Stimulated activated CD4-positive, alpha-beta T cell treated with anti-CD3 and anti-CD28 coated beads, Interleukin-12 subunit alpha, Interleukin-12 subunit beta, amount 100 ng/mL, for 48 hours (primary cell): ENCODE data around the gene SCYL1.

Source experiments
- DNase-seq, 3 donors: peaks; one replicate each; pipeline ENCODE4 v3.0.0-alpha.2; 2020; ENCODE audit warnings: low read depth in 2 of 3, low spot score in 1 of 3

SCYL1 gene

GRCh38 chr11:65493367-65494176, 31.3 kb upstream of the SCYL1 start:
- DNase-seq = no peak

GRCh38 chr11:65496304-65497140, 28.4 kb upstream of the SCYL1 start:
- no peak for DNase-seq

DNA sequence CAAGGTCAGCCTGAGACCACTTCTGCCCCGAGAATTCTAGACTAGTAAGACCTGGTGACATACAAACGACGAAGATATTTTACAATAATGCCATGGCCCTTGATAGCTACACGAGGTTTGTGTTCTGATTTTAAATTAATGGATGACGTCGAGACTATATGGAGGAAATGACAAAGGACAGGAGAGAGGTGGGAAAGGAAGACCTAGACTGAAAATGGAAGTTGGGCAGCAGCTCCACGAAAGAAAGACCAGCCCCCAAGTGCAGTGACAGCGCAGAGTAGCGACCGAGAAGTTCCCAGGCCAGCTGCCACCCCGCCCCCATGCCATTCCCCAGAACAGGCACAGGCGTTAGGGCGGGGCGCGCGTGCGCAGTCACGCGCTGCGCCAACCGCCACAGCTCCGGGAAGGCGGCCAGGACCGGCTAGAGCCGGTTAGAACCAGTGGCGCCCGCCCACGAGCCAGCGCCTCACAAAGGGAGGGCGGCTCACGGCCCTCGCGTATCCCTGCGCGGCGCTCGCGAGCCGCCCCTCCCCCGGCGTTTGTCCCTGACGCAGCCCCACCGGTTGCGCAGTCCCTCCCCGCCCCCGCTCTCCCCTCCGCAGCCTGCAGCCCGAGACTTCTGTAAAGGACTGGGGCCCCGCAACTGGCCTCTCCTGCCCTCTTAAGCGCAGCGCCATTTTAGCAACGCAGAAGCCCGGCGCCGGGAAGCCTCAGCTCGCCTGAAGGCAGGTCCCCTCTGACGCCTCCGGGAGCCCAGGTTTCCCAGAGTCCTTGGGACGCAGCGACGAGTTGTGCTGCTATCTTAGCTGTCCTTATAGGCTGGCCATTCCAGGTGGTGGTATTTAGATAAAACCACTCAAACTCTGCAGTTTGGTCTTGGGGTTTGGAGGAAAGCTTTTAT, 27.5 kb upstream of the SCYL1 start:
- peak; percentile 97 to 99 (median 97) for DNase-seq

DNA sequence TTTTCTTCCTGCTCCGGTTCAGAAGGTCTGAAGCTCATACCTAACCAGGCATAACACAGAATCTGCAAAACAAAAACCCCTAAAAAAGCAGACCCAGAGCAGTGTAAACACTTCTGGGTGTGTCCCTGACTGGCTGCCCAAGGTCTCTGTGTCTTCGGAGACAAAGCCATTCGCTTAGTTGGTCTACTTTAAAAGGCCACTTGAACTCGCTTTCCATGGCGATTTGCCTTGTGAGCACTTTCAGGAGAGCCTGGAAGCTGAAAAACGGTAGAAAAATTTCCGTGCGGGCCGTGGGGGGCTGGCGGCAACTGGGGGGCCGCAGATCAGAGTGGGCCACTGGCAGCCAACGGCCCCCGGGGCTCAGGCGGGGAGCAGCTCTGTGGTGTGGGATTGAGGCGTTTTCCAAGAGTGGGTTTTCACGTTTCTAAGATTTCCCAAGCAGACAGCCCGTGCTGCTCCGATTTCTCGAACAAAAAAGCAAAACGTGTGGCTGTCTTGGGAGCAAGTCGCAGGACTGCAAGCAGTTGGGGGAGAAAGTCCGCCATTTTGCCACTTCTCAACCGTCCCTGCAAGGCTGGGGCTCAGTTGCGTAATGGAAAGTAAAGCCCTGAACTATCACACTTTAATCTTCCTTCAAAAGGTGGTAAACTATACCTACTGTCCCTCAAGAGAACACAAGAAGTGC, 26.7 kb upstream of the SCYL1 start:
- peak in 1 of 3 donors; percentile 57 for DNase-seq

DNA sequence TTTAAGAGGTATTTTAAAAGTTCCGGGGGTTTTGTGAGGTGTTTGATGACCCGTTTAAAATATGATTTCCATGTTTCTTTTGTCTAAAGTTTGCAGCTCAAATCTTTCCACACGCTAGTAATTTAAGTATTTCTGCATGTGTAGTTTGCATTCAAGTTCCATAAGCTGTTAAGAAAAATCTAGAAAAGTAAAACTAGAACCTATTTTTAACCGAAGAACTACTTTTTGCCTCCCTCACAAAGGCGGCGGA, 26.2 kb upstream of the SCYL1 start:
- no peak for DNase-seq

DNA sequence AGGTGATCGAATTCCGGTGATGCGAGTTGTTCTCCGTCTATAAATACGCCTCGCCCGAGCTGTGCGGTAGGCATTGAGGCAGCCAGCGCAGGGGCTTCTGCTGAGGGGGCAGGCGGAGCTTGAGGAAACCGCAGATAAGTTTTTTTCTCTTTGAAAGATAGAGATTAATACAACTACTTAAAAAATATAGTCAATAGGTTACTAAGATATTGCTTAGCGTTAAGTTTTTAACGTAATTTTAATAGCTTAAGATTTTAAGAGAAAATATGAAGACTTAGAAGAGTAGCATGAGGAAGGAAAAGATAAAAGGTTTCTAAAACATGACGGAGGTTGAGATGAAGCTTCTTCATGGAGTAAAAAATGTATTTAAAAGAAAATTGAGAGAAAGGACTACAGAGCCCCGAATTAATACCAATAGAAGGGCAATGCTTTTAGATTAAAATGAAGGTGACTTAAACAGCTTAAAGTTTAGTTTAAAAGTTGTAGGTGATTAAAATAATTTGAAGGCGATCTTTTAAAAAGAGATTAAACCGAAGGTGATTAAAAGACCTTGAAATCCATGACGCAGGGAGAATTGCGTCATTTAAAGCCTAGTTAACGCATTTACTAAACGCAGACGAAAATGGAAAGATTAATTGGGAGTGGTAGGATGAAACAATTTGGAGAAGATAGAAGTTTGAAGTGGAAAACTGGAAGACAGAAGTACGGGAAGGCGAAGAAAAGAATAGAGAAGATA, 25.7 kb upstream of the SCYL1 start, which contains the start of gene MALAT1:
TSS of gene MALAT1 (plus strand) at position 69 of the 736 bp plus-strand sequence.
- peak; percentile 87 to 96 (median 91) for DNase-seq

GRCh38 chr11:65499713-65500386, 25.0 kb upstream of the SCYL1 start:
- DNase-seq = no peak

- DNase-seq = no peak
Measured at GRCh38 chr11:65500387-65501185, 24.3 kb upstream of the SCYL1 start.

GRCh38 chr11:65501186-65501471, 23.8 kb upstream of the SCYL1 start:
- no peak for DNase-seq

- no peak for DNase-seq
Measured at GRCh38 chr11:65501472-65502273, 23.2 kb upstream of the SCYL1 start.

GRCh38 chr11:65502274-65502554, 22.7 kb upstream of the SCYL1 start:
- no peak for DNase-seq

DNA sequence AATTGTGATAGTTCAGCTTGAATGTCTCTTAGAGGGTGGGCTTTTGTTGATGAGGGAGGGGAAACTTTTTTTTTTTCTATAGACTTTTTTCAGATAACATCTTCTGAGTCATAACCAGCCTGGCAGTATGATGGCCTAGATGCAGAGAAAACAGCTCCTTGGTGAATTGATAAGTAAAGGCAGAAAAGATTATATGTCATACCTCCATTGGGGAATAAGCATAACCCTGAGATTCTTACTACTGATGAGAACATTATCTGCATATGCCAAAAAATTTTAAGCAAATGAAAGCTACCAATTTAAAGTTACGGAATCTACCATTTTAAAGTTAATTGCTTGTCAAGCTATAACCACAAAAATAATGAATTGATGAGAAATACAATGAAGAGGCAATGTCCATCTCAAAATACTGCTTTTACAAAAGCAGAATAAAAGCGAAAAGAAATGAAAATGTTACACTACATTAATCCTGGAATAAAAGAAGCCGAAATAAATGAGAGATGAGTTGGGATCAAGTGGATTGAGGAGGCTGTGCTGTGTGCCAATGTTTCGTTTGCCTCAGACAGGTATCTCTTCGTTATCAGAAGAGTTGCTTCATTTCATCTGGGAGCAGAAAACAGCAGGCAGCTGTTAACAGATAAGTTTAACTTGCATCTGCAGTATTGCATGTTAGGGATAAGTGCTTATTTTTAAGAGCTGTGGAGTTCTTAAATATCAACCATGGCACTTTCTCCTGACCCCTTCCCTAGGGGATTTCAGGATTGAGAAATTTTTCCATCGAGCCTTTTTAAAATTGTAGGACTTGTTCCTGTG, 22.1 kb upstream of the SCYL1 start:
- no peak for DNase-seq

DNA sequence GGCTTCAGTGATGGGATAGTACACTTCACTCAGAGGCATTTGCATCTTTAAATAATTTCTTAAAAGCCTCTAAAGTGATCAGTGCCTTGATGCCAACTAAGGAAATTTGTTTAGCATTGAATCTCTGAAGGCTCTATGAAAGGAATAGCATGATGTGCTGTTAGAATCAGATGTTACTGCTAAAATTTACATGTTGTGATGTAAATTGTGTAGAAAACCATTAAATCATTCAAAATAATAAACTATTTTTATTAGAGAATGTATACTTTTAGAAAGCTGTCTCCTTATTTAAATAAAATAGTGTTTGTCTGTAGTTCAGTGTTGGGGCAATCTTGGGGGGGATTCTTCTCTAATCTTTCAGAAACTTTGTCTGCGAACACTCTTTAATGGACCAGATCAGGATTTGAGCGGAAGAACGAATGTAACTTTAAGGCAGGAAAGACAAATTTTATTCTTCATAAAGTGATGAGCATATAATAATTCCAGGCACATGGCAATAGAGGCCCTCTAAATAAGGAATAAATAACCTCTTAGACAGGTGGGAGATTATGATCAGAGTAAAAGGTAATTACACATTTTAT, 21.4 kb upstream of the SCYL1 start:
- no peak for DNase-seq

DNA sequence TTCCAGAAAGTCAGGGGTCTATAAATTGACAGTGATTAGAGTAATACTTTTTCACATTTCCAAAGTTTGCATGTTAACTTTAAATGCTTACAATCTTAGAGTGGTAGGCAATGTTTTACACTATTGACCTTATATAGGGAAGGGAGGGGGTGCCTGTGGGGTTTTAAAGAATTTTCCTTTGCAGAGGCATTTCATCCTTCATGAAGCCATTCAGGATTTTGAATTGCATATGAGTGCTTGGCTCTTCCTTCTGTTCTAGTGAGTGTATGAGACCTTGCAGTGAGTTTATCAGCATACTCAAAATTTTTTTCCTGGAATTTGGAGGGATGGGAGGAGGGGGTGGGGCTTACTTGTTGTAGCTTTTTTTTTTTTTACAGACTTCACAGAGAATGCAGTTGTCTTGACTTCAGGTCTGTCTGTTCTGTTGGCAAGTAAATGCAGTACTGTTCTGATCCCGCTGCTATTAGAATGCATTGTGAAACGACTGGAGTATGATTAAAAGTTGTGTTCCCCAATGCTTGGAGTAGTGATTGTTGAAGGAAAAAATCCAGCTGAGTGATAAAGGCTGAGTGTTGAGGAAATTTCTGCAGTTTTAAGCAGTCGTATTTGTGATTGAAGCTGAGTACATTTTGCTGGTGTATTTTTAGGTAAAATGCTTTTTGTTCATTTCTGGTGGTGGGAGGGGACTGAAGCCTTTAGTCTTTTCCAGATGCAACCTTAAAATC, 20.8 kb upstream of the SCYL1 start:
- no peak for DNase-seq

DNA sequence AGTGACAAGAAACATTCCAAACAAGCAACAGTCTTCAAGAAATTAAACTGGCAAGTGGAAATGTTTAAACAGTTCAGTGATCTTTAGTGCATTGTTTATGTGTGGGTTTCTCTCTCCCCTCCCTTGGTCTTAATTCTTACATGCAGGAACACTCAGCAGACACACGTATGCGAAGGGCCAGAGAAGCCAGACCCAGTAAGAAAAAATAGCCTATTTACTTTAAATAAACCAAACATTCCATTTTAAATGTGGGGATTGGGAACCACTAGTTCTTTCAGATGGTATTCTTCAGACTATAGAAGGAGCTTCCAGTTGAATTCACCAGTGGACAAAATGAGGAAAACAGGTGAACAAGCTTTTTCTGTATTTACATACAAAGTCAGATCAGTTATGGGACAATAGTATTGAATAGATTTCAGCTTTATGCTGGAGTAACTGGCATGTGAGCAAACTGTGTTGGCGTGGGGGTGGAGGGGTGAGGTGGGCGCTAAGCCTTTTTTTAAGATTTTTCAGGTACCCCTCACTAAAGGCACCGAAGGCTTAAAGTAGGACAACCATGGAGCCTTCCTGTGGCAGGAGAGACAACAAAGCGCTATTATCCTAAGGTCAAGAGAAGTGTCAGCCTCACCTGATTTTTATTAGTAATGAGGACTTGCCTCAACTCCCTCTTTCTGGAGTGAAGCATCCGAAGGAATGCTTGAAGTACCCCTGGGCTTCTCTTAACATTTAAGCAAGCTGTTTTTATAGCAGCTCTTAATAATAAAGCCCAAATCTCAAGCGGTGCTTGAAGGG, 20.0 kb upstream of the SCYL1 start:
- DNase-seq = no peak
